ENCODE results near the gene LPAR5.
"Not testable (repeated sequence)": the region's sequence is repeated elsewhere in the genome, so short reads cannot be mapped to it uniquely, and the experiment has no call there.

LPAR5 gene

DNA sequence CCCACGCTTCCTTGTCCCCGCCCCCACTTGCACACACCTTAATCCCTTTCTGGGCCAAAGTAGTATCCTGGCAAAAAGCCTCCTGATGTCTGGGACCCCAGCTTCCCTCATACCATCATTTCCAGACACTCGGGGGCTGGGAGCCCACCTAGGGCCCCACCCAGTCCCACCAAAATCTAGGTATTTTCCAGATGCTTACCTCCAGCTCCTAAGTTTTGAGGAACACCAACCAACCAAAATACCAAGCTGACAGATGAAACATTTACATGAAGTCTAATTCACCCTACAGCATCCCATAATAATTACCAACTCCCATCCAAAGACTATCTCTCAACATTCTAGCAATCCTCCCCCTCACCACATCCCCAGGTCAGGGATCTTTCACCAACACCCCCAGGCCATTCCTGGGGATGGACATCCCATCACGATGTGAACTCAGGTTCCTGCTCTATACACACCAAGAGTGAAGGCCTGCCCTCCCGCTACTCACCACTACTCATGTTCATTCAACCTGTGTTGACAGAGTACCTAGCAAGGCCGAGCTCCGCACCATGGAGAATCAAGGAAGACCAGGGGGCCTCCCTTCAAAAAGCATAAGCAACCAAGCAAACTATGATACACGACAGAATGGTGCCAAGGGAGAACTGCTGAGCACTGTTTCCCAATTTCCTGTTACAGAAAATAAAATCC lies 27.0 kb downstream of the LPAR5 start:
- in situ Hi-C loops (cut with MboI; ENCODE audit: low sequenced_read_pairs), result no loop called here

DNA sequence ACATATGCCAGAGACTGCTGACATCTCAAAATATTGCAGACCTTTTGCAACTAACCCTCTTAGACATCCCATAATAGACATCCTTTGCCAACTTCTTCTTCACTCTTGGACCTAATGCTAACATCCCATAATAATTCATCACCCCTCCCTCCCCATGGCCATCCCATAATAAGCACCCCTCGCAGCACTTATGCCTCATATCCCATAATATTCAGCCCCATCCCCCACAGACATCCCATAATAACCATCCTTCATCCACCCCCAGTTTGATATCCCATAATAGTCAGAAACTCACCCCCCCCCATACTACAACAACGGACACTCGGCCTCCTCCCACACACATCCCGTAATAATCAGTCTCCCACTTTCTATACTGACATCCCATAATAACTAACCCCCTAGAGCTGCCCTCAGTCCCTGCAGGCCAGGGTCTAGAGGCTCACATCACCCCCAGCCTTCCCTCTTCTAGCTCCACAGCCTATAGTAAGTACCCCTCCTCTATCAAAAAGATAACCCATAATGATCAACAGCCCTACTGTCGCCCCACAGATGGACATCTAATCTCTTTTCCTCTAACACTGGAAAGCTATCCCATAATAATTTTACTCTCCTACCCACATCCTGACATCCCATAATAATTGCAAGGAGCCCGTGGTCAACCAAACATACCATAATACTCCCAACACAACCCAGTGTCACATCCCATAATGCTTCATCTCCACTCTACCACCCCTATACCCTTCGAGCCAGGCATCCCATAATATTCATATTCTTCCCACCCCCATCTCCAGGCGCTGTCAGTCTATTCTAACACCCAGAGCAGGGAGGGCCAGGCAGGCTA lies 27.8 kb downstream of the LPAR5 start:
- in situ Hi-C loops (cut with MboI; ENCODE audit: low sequenced_read_pairs), result no loop called here

DNA sequence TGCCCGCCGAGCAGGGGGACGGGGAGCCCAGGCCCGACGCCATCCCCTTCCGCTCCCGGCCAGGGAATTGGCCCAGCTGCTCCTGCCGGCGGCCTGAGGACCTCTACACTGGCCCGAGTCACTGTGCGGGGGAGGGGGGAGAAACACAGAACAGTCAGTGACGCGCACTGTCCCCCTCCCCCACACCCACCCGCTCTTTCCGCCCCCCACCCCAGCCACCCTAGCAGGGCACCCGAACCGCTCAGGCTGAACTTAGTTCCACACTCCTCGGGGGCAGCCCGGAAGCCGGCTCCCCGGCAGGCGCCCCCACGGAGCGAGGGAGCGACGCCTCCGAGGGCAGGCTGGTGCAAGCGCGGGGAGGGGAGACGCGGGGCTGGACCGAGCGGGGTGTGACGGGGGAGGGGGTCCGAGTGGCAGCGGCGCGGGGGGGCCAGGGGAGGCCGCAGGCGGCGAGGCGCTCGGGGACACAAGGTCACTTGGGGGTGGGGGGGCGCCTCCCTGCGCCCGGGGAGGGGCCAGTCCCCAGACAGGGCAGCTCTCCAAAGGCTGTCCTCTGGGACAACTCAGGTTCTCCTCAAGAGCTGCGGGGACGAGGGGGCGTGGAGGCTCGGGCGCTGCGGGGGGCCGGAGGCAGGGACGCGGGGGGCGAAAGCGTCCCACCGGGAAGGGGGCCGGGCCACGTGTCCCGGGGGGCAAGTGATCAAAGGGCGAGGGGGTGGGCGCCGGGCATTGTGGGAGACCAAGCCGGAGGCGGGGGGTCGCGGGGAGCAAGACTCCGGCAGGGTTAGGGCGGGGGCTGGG lies 29.2 kb downstream of the LPAR5 start:
- in situ Hi-C loops (cut with MboI; ENCODE audit: low sequenced_read_pairs), result no loop called here

DNA sequence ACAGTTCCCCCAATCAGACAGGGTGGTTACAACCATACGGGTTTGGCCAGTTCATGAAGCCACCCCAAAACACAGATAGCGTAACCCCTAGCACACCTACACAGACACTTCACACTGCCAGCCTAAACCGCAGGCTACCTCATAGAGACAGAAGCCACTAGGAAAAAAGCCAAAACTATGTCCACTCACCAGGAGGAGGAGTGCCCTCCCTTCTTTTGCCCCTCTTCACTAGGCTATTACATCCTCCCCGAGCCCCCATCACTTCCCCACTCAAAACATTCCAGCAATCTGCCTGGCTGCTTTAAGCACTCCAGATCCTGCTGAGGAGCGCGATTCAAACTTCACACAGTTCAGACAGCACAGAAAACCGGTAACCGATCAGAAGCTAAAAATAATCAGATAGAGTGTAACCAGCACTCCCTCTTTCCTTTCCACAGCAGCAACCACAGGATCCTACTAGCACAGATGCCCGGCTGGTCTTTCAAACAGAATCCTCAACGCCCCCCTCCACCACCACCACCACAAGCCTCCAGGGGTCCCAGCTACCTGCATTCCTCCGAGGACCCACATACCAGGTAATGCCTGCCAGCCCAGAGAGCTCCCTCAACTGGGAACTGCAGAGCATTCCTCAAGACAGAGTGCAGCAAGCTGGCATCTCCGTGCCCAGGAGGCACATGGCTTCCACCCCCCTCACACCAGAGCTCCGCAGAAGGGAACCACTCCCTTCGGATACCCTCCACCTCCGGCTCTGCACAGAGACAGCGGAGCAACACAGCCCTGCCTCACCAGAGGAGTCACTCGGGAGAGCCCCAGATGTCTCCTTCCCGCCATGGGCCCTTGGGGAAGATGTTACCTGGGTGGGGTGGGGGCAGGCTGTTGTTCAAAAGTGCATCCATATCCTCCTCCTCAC lies 30.1 kb downstream of the LPAR5 start:
- in situ Hi-C loops (cut with MboI; ENCODE audit: low sequenced_read_pairs), result no loop called here

DNA sequence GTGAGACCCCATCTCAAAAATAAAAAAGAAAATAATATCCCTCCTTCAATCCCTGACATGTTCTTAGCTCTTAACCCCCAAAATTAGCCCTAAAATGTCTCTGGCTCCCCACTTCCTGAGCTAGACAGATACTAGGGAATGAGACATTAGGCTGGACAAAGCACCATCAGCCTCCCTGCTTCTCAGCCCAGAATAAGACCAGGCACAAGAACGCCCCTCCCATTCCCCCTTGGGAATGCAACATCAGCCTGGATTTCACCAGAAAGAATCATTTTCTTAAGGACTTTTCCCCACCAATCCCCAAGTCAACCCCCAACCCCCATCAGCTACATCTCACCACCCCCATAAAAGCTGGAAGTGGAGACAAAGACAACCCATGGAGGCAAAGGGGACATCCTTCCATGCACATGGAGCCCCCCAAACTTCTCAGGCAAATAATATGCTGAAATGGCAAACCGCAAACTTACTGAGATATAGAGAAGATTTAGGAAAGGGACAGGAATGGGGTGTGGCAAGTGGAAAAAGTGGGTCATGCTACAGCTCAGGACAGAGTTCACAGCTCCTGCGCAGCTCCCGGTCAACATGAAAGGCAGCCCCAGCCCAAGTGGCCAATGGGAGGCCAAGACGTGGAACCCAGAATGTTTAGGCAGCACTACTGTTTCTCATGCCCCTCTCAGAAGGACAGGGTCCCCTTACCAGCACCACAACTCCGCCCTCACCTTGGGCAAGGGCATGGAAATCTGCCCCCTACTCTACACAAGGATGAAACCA lies 31.3 kb downstream of the LPAR5 start:
- in situ Hi-C loops (cut with MboI; ENCODE audit: low sequenced_read_pairs), result no loop called here

DNA sequence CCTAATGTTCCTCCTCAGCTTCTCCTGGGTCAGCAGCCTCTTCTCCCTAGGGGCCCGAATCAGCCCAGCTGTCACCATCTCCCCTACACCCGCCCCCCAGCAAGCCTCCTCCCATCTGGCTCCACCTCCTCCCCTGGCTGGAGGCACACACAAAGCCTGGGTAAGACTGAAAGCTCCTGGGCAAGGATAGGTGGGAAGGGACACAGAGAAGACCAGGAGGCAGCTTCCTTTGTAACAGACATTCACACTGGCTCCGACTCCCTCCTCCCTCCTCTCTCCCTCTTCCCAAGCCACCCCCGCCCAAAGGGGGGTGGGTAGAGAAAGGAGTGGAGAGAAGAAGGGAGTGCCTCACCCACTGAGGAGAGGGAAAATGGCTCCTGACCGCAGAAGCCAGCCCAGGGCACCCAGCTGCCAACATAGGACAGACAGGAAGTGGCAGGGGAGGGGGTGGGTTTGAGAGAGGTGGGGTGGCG lies 32.6 kb downstream of the LPAR5 start:
- in situ Hi-C loops (cut with MboI; ENCODE audit: low sequenced_read_pairs), result no loop called here

DNA sequence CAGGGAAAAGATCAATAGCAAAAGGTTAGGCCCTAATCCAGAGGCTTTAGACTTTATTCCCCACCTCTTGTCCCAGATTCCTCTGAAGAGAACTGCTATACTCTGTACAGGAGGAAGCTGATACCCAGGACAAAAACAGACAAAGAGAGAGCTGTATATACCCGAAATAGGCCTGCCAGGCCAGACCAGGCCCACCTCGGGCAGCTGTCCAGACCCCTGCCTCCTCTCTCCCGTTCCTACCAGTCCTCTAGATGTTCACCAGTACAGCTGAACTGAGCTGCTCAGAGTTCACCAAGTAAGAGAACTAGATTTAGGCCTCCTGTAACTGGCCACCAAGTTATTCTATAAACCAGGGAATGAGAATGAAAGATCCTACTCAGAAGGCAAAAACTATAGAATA lies 33.2 kb downstream of the LPAR5 start:
- in situ Hi-C loops (cut with MboI; ENCODE audit: low sequenced_read_pairs), result no loop called here

DNA sequence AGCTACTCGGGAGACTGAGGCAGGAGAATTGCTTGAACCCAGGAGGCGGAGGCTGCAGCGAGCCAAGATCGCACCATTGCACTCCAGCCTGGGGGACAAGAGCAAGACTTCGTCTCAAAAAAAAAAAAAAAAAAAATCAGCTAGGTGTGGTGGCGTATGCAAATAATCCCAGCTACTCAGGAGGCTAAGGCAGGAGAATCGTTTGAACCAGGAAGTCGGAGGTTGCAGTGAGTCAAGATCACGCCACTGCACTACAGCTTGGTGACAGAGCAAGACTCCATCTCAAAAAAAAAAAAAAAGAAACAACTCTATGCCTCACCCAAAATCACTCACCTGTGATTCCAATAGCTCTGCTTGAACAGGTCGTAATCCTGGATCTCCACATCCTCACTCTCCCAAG lies 40.1 kb downstream of the LPAR5 start:
- in situ Hi-C loops (cut with MboI; ENCODE audit: low sequenced_read_pairs), result not testable (repeated sequence)

DNA sequence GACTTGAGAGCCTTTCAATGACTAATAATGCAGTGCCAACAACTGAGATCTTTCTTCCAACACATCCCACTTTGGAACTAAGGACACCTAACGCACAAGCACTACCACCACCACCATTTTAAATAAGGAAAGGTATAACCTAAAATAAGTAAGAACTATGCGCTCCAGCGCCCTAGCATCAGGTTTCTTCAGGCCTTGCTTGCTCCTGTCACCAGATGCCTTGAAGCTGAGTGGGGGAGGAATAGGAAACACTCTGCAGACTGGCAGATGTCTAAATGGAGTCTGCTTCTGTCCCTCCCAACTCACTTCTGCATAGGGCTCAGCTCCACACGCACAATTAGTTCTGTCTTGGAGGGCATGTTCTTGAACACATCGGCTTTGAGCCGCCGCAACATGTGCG lies 43.7 kb downstream of the LPAR5 start:
- in situ Hi-C loops (cut with MboI; ENCODE audit: low sequenced_read_pairs), result no loop called here

DNA sequence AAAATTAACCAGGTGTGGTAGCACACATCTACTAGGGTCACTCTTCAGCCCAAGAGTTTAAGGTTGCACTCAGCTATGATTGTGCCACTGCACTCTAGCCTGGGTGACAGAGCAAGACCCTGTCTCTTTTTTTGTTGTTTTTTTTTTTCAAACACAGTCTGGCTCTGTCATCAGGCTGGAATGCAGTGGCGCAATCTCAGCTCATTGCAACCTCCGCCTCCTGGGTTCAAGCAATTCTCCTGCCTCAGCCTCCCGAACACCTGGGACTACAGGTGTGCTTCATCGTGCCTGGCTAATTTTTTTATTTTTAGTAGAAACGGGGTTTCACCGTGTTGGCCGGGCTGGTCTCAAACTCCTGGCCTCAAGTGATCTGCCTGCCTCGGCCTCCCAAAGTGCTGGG lies 49.2 kb downstream of the LPAR5 start:
- in situ Hi-C loops (cut with MboI; ENCODE audit: low sequenced_read_pairs), result not testable (repeated sequence)

DNA sequence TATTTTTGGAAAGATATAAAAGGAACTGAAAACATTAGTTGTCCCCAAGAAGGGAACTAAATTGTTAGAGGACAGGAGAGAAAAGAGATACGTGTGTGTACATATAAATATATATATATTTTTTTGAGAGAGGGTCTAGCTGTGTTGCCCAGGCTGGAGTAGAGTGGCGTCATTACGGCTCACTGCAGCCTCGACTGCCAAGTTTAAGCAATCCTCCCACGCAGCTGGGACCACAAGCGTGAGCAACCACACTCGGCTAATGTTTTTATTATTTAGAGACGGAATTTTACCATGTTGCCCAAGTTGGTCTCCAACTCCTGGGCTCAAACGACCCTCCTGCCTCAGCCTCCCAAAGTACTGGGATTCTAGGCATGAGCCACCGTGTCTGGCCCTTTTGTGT lies 51.5 kb downstream of the LPAR5 start:
- in situ Hi-C loops (cut with MboI; ENCODE audit: low sequenced_read_pairs), result no loop called here

DNA sequence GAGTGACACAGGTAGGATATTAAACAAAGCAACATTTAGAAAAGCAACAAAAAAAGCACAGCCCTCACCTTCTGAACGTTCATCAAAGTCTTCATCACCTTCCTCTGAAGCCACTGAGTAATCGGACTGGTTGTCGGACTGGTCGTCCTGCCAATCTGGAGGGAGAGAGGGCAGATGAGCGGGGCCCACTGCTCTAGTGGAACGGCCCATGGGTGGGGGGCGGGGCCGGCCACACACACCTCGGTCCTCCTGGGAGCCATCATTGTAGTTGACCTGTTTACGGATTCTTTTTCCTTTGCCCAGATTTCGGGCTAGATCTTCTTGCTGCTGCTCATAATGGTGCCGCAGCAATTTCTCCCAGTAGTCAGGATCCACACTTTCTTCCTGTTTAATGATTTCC lies 52.8 kb downstream of the LPAR5 start:
- in situ Hi-C loops (cut with MboI; ENCODE audit: low sequenced_read_pairs), result no loop called here

DNA sequence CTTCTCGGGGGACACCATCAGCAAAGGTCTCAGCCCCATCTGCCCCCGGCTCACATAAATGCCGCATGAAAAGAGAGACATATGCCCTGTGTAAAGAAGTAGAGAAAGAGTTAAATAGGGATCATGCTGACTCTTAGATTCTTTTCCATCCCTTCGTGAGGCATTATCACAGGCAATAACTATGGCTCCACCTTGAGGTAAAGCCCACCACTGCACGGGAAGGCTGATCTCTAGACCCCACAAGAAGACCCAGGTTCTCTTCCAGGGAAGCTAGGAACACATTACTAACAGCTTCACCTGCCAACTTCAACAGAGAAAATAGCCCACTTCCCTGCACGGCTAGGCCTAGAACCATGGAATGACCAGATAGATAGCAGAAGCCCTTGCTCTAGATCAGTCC lies 53.6 kb downstream of the LPAR5 start:
- in situ Hi-C loops (cut with MboI; ENCODE audit: low sequenced_read_pairs), result no loop called here

DNA sequence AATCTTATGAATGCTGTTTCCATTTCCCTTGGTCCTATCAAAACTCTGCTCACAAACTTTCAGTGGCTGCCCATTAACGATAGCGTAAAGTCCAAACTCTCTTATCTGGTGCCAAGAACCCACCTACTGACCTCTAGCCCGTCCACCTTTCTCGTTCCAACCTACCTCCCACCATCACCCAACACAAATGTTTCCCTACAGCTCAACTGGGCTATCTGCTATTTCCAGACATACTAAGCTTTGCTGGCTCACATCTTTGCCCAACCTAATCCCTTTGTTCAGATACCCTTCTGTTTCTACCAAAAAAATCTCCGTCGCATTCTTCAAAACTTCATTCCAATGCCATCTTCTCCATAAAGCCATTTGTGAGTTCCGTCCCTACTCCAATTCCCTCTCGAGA lies 60.1 kb downstream of the LPAR5 start:
- in situ Hi-C loops (cut with MboI; ENCODE audit: low sequenced_read_pairs), result no loop called here

DNA sequence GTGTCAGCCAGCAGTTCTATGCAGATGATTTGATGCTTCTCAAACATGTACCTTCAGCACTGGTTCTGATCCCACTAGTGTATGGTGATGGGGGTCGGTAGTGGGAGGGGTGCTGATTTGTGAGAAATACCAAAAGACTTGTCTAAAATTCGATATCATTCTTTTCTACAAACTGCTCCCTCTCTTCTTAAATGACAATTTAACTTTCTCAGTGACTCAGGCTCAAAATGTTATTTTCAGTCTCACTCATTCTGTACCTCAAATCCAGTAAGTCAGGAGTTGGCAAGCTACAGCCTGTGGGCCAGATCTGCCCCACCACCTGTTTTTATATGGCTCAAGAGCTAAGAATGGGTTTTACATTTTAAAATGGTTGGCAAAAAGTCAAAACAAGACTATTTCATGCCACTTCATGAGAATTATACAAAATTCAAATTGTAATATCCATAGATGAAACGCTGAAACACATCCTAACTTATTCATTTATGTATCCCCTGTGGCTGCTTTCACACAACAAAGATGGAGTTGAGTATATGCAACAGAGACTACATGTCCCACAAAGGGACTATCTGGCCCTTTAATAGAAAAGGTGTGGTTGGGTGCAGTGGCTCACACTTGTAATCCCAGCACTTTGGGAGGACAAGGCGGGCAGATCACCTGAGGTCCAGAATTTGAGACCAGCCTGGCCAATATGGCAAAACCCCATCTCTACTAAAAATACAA lies 61.0 kb downstream of the LPAR5 start:
- in situ Hi-C loops (cut with MboI; ENCODE audit: low sequenced_read_pairs), result no loop called here

DNA sequence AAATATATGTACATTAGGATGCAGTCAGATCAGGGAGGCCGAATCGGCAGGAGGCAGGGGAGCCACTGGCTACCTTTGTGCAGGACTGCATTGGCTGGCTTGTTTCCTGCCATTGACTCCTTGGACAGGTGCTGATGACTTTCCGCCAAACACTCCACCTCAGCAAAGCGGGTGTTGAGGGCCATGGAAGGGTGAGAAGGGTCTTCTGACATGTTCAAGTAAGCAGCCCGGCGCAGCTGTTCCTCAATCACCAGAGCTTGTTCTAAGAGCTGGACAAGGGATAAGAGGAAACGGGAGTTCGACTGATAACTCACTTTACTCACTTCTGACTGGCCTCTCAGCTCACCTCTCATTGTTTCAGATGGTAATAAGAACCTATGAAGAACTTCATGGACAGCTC lies 62.8 kb downstream of the LPAR5 start:
- in situ Hi-C loops (cut with MboI; ENCODE audit: low sequenced_read_pairs), result no loop called here

DNA sequence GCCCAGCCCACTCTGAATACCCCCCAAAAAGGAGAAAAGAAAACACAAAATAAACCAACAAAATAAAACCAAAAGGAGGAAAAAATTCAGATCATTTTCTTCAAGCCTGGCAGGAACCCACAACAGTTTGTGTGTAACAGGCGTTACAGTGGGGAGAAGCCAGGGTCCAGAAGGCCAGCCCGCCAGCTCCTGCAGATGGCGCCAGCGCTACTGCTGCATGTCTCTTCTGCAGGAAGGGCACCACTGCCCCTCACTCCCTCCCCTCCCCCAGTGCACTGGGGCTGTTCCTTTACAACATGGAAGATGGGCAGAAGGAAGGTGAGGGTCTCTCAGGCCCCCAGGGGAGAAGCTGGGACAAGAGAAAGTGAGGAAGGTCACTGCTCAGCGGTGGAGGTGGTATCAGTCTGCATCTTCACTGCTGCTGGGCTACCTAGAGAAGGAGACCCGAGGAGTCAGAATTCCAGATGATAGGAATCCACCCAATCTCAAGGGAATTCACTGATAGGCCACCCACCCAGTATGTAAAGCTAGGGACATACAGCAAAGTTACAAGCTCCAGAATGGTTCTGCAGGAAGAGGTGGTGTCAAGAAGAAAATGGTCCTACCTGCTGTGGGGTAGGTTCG lies 65.4 kb downstream of the LPAR5 start:
- in situ Hi-C loops (cut with MboI; ENCODE audit: low sequenced_read_pairs), result no loop called here

DNA sequence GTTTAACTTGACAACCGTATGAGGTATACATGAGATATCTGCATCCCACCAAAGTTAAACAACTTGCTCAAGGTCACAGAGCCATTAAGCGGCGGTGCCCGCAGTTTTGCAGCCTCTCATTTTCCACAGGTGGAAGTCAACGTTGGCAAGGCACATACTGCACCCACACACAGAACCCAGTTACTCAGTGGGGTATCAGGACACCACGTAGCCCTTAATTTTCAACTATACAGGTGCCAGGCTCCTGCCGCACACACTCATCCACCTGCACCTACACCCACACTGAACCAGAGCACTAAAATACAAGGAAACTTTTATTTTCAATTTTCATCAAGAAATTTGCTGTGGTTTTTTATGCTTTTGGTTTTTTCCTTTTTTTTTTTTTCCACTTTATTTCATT lies 66.0 kb downstream of the LPAR5 start:
- in situ Hi-C loops (cut with MboI; ENCODE audit: low sequenced_read_pairs), result no loop called here

DNA sequence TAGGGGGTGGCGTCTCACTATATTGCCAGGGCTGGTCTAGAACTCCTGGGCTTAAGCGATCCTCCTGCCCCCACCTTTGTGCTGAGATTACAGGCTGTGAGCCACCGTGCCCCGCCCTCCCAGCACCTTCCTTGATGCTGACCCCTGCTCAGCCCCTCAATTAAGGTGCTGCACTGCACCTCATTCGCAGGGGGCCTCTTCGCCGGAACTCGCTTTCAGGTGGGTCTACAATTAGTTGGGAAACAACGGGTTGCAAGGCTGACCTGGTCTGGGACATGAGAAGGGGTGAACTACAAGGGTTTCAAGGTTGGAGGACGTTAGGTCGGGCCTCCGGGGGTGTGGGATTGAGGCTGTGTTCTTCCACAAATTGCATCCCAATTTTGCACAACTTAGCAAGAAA lies 66.4 kb downstream of the LPAR5 start:
- in situ Hi-C loops (cut with MboI; ENCODE audit: low sequenced_read_pairs), result no loop called here

Data from HL-60/S4 treated with retinoic acid at 250 ng/mL for 4 days and 3 days (cell line).